GM12801 (cell line): ENCODE data around the gene NFE2L1.

Experiments
- CTCF ChIP-seq: IDR thresholded peaks from one replicate; pipeline ENCODE4 v1.5.1; 2011; ENCODE audit warnings: control low read depth; ENCODE audit not compliant: insufficient read length; ENCODE audit errors: extremely low read depth

NFE2L1 gene

GRCh38 chr17:48070195-48070594 lies 22.0 kb downstream of the NFE2L1 start:
- no peak for TF ChIP-seq CTCF

GRCh38 chr17:48071654-48072053 lies 23.5 kb downstream of the NFE2L1 start:
- no peak for TF ChIP-seq CTCF

DNA sequence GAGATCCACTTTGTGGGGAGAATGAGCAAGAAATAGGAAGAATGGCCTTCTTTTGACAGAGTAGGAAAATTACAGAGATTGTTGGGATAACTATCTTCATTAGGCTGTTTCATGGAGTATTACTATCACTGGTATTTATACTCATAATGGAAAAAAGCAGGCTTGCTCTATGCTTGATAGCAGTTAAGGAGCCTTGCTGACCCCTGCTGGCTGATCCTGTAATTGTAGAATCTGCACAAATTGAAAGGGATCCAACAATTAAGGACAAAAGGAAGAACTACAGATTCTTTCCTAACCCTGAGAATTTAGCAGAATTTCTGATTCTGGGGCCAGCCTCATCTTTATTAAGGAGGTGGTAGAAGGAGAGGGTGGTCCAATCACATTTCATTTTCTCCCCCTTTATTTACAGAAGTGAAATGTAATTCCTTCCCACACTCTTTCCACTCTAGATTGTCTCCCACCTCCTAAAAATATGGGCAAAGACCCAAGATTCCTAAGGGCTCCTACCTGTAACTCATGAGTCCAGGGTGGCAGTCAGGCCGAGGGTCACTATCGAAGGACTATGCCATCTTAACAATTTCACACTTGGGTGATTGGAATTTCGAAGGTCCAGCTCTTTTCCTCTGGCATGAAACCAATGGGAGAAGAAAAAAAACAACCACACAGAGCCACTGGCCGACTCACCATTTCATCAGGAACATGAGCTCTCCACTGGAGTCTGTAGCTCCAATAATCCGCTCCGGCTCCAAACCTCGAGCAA lies 26.3 kb downstream of the NFE2L1 start:
- TF ChIP-seq CTCF, result no peak

DNA sequence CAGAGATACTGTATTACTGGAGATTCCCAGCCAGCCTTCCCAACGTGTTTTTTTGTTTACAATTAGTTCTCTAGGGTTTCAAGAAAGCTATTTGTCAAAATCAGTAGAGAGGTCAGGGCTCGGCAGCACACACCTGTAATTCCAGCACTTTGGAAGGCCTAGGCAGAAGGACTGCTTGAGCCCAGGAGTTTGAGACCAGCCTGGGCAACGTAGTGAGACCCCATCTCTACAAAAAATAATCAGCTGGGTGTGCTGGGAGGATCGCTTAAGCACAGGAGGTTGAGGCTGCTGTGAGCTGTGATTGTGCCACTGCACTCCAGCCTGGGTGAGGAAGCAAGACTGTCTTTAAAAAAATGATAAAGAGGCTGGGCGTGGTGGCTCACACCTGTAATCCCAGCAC lies 33.7 kb downstream of the NFE2L1 start:
- no peak for TF ChIP-seq CTCF

DNA sequence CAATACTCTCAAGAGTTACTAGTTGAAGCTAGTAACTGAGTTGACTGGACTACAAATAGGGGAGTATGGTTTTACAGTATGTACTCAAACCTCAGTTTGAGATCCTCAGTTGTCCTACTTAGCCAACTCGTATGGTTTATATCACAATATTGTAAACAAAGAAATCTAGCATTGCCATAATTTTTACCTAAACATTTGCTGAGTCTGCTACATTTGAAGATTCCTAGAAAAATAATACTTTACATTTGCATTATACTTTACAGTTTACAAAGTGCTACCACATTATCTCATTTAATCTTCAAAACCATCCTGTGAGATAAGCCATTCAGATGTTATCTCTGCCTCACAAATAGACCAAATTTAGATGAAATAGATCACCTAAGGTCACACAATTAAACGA lies 36.8 kb downstream of the NFE2L1 start:
- no peak for TF ChIP-seq CTCF

DNA sequence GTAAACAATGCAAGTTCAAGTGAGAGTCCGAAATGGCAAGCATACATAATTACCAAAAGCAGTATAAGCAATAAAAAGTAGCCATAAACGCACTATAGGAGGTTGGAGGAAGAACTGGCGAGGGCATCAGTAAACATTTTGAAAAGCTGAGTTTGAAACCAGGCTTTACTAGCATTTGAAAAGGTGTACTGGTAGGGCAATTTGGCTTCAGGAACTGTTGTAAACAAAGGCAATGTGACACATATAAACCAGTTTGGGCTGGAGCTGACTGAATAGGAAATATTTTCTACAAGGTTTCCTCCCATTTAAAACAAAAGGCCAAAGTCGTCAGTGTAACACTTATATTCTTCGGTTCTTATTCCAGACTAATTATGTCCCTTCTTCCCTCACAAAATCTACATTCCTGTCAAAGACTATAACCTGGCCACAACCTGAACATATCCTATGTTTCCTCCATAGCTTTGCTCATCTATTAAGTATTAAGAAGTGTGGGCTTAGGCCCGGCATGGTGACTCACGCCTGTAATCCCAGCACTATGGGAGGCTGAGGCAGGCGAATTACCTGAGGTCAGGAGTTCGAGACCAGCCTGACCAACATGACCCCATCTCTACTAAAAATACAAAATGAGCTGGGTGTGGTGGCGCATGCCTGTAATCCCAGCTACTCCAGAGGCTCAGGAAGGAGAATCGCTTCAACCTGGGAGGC lies 45.3 kb downstream of the NFE2L1 start:
- TF ChIP-seq CTCF, result no peak

GRCh38 chr17:48095611-48096010 lies 47.5 kb downstream of the NFE2L1 start:
- TF ChIP-seq CTCF, result no peak
